CD4-positive, alpha-beta T cell (primary cell): ENCODE data around the gene XPR1. TPM values are rescaled to one million over a fixed set of nuclear protein-coding genes. Genes with fewer than 3 reads are reported as not detected.

Experiments used
- ATAC-seq: fragments of 200-7000 bp; cut with Tn5 transposase; one replicate; pipeline ENCODE4 v1.10.0; 2022; ENCODE audit warnings: mild to moderate bottlenecking; ENCODE audit not compliant: poor library complexity
- CTCF ChIA-PET: fragments of 350-600 bp; sonication (Branson Sonifier 250); formaldehyde crosslinking; loops from one replicate; lab custom pipeline; 2021; ENCODE audit warnings: antibody characterized with exemption, inconsistent platforms; lab: Charles Lee
- POLR2A ChIA-PET: fragments of 350-600 bp; sonication (Branson Sonifier 250); formaldehyde crosslinking; loops from one replicate; lab custom pipeline; 2021; ENCODE audit warnings: antibody characterized with exemption, inconsistent platforms; lab: Charles Lee
- DNase-seq, 14 experiments: peaks; one replicate each; pipeline ENCODE4 v3.0.0-alpha.2; 2013 to 2020; ENCODE audit warnings: mixed read lengths in 2 of 14
- H3K27ac ChIP-seq, 2 donors: one replicate each; pipeline versions ENCODE4 v1.5.1 to v1.7.0; 2013; ENCODE audit warnings: low read length in 2 of 2, low read depth in 1 of 2, mild to moderate bottlenecking in 1 of 2
- H3K27me3 ChIP-seq, 2 experiments: 1 replicate in 1 of 2; 2 replicates in 1 of 2; pipeline versions ENCODE4 v1.6.1 to v1.7.0; 2013; ENCODE audit warnings: low read length in 2 of 2, control low read depth in 1 of 2, mild to moderate bottlenecking in 1 of 2, moderate library complexity in 1 of 2; ENCODE audit not compliant: insufficient read depth in 2 of 2, control insufficient read depth in 1 of 2
- H3K36me3 ChIP-seq: one replicate; pipeline ENCODE4 v1.6.1; 2013; ENCODE audit warnings: low read length, control low read depth; ENCODE audit not compliant: insufficient read depth
- H3K4me1 ChIP-seq: one replicate; pipeline ENCODE4 v1.6.1; 2013; ENCODE audit warnings: low read length, control low read depth; ENCODE audit not compliant: insufficient read depth
- H3K4me3 ChIP-seq: one replicate; pipeline ENCODE4 v1.5.1; 2013; ENCODE audit warnings: mild to moderate bottlenecking, low read length, moderate library complexity
- H3K9me3 ChIP-seq, 2 experiments: 1 replicate in 1 of 2; 2 replicates in 1 of 2; pipeline versions ENCODE4 v1.6.1 to v1.7.0; 2013; ENCODE audit warnings: low read length in 2 of 2, mild to moderate bottlenecking in 2 of 2, control low read depth in 1 of 2, moderate library complexity in 1 of 2; ENCODE audit not compliant: control insufficient read depth in 1 of 2, insufficient read depth in 1 of 2
- H3K27ac Mint-ChIP-seq: one replicate; pipeline ENCODE4 v1.8.0; 2020; ENCODE audit warnings: mixed read lengths
- H3K27me3 Mint-ChIP-seq: one replicate; pipeline ENCODE4 v1.8.0; 2021; ENCODE audit warnings: mixed read lengths
- H3K36me3 Mint-ChIP-seq: one replicate; pipeline ENCODE4 v1.8.0; 2021; ENCODE audit warnings: low read depth, mixed read lengths
- H3K4me1 Mint-ChIP-seq: one replicate; pipeline ENCODE4 v1.8.0; 2021; ENCODE audit warnings: low read depth, mixed read lengths
- H3K4me3 Mint-ChIP-seq: one replicate; pipeline ENCODE4 v1.8.0; 2020; ENCODE audit warnings: mild to moderate bottlenecking, mixed read lengths
- H3K9me3 Mint-ChIP-seq: one replicate; pipeline ENCODE4 v1.8.0; 2020; ENCODE audit warnings: mixed read lengths
- CTCF ChIP-seq: fragments of 200-600 bp; IDR thresholded peaks from one replicate; pipeline ENCODE4 v1.8.0; 2022; ENCODE audit warnings: antibody characterized with exemption, mild to moderate bottlenecking
- intact Hi-C, 2 experiments: fragments of 100-400 bp; cut with DNase I in 1 of 2; cut with micrococcal nuclease in 1 of 2; formaldehyde crosslinking; loops; one replicate each; pipeline versions ENCODE4 v1.15.1 to v1.9.0; 2023 to 2025; cut with DNase I, micrococcal nuclease
- total RNA-seq, 174 experiments: library from RNA in 2 of 174; stranded (reverse) in 2 of 174; gene quantifications; one replicate each; pipeline ENCODE4 v1.2.3 and lab custom pipeline; 2021 to 2026

The XPR1 gene
- total RNA-seq, 2 experiments from 2014 or later, result 13.7 TPM

GRCh38 chr1:180800945-180801344, 169.1 kb downstream of the XPR1 start:
- DNase-seq, result no peak
- Mint-ChIP-seq H3K27me3 (no peaks in the 10 kb centered on the region), H3K4me3 (no peak overlapping the region), H3K36me3 (peaks cover 26% of the 10 kb centered on the region), H3K9me3 (no peaks in the 10 kb centered on the region), H3K4me1 (no peaks in the 10 kb centered on the region), H3K27ac (no peak overlapping the region)
- H3K36me3 ChIP-seq, result peaks cover 4% of the 10 kb centered on the region
- no peaks in the 10 kb centered on the region for H3K27me3 ChIP-seq
- TF ChIP-seq CTCF, result no peak
- CTCF ChIA-PET, result no interaction called here
- no peak overlapping the region for H3K4me3 ChIP-seq
- no peaks in the 10 kb centered on the region for H3K4me1 ChIP-seq
- intact Hi-C loops, result no loop called here
- no peak for ATAC-seq
- no peaks in the 10 kb centered on the region for H3K9me3 ChIP-seq
- H3K27ac ChIP-seq, result no peak overlapping the region
- POLR2A ChIA-PET, result no interaction called here

- Histone ChIP-seq H3K36me3 (peaks cover 14% of the 10 kb centered on the region), H3K27me3 (no peaks in the 10 kb centered on the region), H3K9me3 (no peaks in the 10 kb centered on the region), H3K4me3 (no peak overlapping the region), H3K4me1 (no peaks in the 10 kb centered on the region), H3K27ac (no peak overlapping the region)
- no peaks in the 10 kb centered on the region for H3K4me1 Mint-ChIP-seq
- DNase-seq, result no peak
- CTCF ChIA-PET, result no interaction called here
- TF ChIP-seq CTCF, result no peak
- no peaks in the 10 kb centered on the region for H3K27me3 Mint-ChIP-seq
- no peak overlapping the region for H3K4me3 Mint-ChIP-seq
- H3K36me3 Mint-ChIP-seq, result peaks cover 44% of the 10 kb centered on the region
- POLR2A ChIA-PET, result no interaction called here
- intact Hi-C loops, result no loop called here
- no peak overlapping the region for H3K27ac Mint-ChIP-seq
- no peaks in the 10 kb centered on the region for H3K9me3 Mint-ChIP-seq
- no peak for ATAC-seq
These were observed 171.0 kb downstream of the XPR1 start for GRCh38 chr1:180802813-180803212.

GRCh38 chr1:180805316-180805715, 173.5 kb downstream of the XPR1 start:
- H3K27me3 Mint-ChIP-seq, result no peaks in the 10 kb centered on the region
- Histone ChIP-seq H3K27me3 (no peaks in the 10 kb centered on the region), H3K36me3 (peaks cover 17% of the 10 kb centered on the region), H3K27ac (no peak overlapping the region), H3K9me3 (no peaks in the 10 kb centered on the region), H3K4me3 (no peak overlapping the region), H3K4me1 (no peaks in the 10 kb centered on the region)
- no peaks in the 10 kb centered on the region for H3K4me1 Mint-ChIP-seq
- ChIA-PET POLR2A (no interaction called here), CTCF (no interaction called here)
- TF ChIP-seq CTCF, result no peak
- intact Hi-C loops, result no loop called here
- no peak overlapping the region for H3K4me3 Mint-ChIP-seq
- H3K36me3 Mint-ChIP-seq, result peaks cover 64% of the 10 kb centered on the region
- H3K27ac Mint-ChIP-seq, result no peak overlapping the region
- ATAC-seq (no peak), DNase-seq (no peak)
- H3K9me3 Mint-ChIP-seq, result no peaks in the 10 kb centered on the region
